HG02759 (cell line): Measurements from ENCODE around the gene F10.
"Not testable (repeated sequence)": the region's sequence is repeated elsewhere in the genome, so short reads cannot be mapped to it uniquely, and the experiment has no call there.

Source experiments
- ATAC-seq: cut with Tn5 transposase; IDR thresholded peaks from one replicate; pipeline ENCODE4 v1.9.1; 2021; ENCODE audit warnings: mild to moderate bottlenecking, moderate library complexity; ENCODE audit not compliant: unreplicated experiment

F10 gene

DNA sequence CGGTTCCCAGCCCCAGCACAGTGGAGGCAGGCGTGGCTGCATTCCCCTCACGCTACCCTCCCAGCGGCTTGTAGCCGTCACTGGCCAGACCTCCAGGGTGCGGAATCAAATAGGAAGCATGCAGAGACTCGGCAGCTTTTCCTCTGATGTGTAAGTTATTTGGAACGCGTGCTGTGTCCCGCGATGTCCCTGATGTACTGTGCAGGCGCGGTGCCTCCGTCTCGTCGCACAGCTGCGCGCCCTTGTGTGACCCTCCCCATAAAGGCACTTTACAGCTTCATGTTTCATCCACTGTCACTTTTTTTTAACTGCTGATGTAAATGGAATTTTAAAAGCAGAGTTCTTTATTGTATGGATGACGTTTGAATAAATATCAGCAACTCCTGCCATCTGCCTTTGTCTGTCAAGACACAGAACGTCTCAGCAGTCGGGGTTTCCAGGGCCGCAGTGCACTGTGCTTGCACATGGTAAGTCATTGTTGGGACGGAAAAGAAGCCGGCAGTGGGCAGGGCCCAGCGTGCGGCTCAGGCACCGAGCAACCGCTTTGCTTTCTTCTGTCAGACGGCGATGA is 24.4 kb upstream of the F10 start:
- no peak for ATAC-seq

DNA sequence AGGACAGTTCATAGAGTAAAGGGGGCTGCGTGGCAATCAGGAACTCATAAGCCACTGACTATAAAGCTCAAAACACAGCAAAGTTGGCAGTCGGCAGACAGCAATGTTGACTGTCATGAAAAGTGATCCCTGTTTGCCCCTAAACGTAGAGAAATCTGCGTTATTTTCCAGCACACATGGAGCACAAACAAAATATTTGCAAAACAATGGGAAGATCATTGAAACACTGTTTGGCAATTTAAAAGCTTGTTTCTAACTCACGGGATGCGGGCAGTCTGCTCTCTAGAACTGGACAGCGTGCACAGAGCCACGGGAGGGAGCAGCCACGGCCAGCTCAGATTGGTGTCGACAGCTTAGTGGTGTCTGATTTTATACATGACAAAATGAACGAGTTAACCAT is 23.5 kb upstream of the F10 start:
- no peak for ATAC-seq

DNA sequence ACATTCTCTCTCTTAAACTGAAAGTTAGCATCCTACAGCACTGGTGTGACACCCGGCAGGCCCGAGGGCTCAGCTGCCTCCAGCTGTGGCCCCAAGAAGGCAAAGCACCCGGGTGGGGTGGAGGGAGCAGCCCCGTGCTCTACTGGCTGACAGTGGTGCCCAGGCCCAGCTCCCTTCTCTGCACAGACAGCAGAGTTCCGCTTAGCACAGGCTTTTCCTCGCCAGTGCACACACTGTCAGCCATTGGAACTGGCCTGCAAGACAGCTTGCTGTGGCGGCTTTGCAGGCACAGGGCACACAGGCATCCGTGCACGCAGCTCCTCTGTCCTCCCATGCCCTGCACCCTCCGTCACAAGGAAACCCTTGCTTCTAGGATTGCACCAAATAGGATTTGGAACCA is 20.3 kb upstream of the F10 start:
- ATAC-seq: not testable (repeated sequence)

DNA sequence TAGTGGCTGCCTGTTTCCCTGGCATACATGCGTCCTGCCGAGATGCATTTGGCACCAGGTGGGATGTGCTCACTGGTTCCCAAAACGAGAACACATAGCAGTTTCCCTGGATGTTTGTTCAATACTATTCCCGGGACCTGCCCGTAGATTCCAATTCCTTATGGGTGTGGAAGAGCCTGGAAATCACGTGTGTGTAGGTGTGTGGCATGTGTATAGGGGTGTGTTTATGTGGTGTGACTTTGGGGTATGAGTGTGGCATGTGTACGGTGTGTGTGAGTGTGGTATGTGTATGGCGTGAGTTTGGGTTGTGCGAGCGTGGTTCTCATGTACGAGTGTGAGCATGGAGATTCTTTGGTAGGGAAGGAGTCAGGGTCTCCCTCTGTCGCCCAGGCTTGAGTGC is 19.9 kb upstream of the F10 start:
- ATAC-seq: no peak

DNA sequence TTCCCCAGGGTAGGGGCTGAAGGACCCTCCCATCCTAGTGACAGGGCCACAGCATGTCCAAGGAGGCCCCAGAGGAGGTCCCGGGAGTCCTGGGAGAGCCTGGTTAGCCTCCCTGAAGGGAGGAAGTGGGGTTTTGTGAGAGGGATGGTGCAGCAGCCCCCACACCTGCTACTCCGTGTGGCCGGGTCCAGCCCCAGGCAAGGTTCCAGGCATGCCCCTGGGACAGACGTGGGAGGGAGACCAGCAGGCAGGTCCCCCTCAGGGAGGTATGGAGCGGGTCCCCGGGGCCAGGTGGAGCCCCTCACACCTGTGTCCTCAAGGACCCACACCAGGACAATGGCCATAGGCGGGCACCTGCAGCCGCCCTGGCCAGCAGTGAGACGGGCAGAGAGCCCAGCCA is 19.0 kb upstream of the F10 start:
- no peak for ATAC-seq

DNA sequence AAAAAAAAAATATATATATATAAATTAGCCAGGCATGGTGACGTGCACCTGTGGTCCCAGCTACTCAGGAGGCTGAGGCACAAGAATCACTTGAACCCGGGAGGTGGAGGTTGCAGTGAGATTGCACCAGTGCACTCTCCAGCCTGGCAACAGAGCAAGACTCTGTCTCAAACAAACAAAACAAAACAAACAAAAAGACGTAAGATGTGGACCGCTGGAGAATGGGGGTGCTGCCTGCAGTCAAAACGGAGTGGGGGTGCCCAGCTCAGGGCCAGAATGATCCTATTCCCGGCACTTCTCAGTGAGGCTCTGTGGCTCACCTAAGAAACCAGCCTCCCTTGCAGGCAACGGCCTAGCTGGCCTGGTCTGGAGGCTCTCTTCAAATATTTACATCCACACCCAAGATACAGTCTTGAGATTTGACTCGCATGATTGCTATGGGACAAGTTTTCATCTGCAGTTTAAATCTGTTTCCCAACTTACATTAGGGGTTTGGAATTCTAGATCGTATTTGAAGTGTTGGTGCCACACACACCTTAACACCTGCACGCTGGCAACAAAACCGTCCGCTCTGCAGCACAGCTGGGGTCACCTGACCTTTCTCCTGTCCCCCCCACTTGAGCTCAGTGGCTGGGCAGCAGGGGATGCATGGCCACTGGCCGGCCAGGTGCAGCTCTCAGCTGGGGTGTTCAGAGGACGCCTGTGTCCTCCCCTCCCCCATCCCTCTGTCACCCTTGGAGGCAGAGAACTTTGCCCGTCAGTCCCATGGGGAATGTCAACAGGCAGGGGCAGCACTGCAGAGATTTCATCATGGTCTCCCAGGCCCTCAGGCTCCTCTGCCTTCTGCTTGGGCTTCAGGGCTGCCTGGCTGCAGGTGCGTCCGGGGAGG is 17.3 kb upstream of the F10 start, which contains the start of gene F7:
F7 (plus strand) TSS at position 760 of the 889 bp plus-strand sequence; CDS start at position 811, 51 bp downstream.
- ATAC-seq: no peak

DNA sequence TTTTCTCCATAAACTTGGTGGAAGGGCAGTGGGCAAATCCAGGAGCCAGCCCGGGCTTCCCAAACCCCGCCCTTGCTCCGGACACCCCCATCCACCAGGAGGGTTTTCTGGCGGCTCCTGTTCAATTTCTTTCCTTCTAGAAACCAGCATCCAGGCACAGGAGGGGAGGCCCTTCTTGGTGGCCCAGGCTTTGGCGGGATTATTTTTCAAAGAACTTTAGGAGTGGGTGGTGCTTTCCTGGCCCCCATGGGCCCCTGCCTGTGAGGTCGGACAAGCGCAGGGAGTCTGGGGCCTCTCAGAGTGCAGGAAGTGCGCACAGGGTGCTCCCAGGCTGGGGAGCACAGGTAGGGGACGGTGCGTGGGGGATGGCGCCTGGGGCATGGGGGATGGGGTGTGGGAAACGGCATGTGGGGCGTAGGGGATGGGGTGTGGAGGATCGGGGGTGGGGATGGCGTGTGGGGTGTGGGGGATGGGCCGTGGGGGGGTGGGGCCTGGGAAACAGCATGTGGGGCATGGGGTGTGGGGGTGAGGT is 16.6 kb upstream of the F10 start:
- ATAC-seq: no peak

DNA sequence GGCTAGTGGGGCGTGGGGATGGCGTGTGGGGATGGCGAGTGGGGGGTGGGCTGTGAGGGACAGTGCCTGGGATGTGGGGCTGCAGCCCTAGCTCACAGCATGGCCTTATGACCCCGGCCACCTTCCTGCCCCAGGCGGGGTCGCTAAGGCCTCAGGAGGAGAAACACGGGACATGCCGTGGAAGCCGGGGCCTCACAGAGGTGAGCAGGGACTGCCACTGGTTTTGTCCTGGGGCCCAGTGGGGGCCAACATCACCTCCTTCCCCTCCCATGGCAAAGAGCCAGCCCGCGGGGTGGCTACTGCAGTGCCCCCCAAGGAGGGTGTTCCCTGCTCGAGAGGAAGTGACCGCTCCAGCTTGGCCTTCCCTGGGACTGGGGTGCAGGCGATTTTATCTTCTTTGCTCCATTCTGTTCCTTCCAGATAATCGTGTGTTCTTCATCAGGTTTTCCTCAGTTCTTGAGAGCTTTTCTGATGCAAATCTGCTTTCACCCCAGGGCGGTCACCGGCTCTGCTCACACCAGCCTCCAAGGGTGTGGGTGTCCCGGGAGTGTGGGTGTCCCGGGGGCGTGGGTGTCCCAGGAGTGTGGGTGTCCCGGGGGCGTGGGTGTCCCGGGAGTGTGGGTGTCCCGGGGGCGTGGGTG is 15.8 kb upstream of the F10 start:
- ATAC-seq: no peak

DNA sequence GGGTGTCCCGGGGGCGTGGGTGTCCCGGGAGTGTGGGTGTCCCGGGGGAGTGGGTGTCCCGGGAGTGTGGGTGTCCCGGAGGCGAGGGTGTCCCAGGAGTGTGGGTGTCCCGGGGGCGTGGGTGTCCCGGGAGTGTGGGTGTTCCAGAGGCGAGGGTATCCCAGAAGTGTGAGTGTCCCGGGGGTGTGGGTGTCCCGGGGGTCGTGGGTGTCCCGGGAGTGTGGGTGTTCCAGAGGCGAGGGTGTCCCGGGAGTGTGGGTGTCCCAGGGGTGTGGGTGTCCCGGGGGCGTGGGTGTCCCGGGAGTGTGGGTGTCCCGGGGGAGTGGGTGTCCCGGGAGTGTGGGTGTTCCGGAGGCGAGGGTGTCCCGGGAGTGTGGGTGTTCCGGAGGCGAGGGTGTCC is 14.1 kb upstream of the F10 start:
- ATAC-seq: not testable (repeated sequence)

DNA sequence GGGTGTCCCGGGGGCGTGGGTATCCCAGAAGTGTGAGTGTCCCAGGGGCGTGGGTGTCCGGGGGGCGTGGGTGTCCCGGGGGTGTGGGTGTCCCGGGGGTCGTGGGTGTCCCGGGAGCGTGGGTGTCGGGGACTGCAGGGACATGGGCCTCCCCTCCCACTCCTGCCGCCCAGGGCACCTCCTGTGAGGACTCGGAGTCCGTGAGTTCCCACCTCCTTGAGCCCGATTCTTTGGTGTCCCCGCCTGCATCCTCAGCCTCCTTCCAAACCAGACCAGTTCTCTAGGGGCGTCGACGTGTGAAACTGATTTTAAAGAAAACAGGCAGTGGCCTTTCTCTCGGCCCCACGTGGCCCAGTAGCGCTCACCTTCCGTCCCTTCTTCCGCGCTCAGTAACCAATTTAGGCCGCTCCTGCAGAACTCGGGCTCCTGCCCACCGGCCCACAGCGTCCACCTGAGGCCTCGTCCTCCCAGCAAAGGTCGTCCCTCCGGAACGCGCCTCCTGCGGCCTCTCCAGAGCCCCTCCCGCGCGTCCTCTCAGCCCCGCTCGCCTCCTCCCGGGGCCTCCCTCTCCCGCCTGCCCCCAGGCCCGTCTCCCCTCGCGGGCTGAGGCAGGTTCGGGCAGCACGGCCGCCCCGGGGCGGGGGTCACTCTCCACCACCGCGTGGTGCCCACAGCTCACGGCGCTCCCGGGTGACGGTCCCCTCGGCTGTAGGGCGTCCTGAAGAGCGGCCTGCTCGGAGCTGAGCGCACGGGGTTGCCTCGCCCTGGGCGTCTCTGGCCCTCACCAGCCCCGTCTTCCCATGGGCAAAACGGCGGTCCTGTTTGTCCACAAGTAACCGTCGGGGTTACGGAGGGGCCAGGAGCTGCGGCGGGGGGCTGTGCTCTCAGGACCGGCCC is 13.2 kb upstream of the F10 start:
- no peak for ATAC-seq

DNA sequence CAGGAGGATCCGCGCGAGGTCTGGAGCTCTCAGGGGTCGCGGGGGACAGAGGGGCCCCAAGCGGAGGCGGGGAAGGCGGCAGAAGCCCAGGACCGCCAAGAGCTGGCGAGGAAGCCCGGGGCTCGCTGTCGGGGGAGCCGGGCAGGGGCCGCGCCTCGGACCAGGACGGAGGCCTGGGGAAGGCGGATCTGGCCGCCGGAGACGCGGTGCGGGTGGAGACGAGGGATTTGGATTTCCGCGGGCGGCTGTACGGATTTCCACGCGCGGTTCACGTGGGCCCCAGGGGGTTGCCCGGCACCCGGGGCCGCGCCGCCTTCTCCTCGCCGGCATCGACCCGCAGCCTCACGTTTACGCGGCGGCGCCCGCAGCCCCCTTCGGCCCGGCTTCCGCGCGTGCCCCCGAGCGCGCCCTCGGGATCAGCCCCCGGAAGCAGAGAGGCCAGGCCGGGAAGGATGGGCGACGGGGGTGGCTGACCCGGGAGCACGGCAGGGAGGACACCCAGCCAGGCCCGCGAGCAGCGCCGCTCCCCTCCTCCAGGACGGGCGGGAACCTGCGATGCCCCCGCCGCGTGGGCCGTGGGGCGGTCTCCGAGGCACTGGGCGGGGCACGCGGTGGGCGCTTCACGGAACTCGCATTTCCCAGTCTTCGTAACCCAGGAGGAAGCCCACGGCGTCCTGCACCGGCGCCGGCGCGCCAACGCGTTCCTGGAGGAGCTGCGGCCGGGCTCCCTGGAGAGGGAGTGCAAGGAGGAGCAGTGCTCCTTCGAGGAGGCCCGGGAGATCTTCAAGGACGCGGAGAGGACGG is 12.3 kb upstream of the F10 start:
- no peak for ATAC-seq

DNA sequence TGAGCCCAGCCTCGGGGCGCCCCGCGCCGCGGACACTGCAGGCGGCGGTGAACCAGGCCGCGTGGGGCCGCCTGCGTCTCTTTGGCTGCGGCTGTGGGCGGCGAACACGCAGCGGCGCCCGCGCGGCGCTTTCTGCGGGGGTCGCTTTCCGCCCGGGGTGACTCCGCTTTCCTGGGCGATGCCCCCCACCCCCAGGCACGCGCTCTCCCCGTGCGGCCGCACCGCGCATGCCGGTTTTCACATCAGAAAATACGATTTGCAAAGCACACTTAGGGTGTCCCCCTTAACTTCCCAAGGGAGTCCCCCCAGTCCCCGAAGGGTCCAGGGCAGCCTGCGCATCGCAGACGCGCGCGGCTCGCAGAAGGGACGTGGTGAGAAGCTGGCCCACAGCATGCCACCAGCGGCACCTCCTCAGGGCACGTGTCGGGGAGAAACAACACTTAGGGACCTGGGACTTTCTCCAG is 11.7 kb upstream of the F10 start:
- ATAC-seq: no peak

DNA sequence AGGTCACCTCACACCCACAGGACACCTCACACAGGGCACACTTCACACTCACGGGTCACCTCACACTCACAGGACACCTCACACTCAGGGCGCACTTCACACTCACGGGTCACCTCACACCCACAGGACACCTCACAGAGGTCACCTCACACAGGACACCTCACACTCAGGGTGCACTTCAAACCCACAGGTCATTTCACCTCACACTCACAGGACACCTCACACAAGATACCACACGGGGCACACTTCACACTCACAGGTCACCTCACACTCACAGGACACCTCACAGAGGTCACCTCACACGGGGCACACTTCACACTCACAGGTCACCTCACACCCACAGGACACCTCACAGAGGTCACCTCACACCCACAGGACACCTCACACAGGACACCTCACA is 10.8 kb upstream of the F10 start:
- ATAC-seq: not testable (repeated sequence)

DNA sequence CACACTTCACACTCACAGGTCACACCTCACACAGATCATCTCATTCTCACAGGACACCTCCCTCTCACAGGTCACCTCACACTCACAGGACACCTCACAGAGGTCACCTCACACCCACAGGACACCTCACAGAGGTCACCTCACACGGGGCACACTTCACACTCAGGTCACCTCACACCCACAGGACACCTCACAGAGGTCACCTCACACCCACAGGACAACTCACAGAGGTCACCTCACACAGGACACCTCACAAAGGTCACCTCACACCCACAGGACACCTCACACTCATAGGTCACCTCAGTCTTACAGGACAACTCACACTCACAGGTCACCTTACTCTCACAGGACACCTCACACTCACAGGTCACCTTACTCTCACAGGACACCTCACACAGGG is 10.1 kb upstream of the F10 start:
- not testable (repeated sequence) for ATAC-seq

DNA sequence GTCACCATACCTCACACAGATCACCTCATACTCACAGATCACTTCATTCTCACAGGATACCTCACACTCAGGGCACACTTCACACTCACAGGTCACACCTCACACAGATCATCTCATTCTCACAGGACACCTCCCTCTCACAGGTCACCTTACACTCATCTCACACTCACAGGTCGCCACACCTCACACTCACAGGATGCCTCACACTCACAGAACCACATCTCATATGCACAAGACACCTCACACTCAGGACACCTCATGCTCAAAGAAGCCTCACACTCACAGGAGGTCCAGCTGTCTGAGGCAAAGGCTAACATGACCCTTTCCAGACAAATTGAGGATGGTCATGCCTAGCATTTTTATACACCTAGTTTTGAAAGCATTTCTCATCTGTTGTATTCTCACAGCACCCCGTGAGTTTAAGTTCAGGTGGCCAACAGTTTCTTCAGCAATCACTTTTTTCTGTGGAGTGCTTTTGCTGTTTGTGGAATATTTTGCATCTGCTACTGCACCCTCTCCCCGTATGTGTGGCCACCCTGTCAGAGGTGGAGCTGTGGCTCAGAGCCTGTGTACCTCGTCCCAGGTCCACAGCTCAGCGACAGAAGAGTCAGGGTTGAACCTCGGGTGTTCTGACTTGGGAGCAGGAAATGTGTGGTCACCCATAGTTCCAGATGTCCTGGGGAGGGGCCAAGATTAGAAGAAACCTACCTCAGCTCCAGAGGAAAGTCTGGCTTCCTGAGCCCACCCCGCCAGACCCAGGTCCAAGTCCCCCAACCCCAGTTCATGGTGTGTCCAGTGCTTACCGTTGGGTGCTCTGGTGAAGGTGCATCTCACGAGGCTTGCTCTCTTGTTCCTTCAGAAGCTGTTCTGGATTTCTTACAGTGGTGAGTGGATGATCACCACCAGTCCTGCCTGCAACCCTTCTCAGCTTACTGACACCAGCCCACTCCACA is 9.4 kb upstream of the F10 start:
- ATAC-seq: no peak

DNA sequence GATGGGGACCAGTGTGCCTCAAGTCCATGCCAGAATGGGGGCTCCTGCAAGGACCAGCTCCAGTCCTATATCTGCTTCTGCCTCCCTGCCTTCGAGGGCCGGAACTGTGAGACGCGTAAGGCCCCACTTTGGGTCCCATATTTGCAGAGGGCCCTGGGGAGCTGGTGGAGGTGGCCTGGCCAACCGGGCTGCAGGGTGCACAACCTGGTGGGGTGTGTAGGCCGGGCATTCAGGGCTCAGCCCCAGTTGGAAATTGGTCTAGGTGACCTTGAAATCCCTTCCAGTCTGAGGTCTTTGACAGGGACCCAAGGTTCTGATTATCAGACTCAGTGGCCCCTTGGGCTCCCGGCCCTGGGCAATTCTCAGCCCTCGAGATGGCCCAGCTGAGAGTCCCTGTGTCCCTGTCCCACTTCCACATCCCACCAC is 8.7 kb upstream of the F10 start:
- ATAC-seq: no peak

DNA sequence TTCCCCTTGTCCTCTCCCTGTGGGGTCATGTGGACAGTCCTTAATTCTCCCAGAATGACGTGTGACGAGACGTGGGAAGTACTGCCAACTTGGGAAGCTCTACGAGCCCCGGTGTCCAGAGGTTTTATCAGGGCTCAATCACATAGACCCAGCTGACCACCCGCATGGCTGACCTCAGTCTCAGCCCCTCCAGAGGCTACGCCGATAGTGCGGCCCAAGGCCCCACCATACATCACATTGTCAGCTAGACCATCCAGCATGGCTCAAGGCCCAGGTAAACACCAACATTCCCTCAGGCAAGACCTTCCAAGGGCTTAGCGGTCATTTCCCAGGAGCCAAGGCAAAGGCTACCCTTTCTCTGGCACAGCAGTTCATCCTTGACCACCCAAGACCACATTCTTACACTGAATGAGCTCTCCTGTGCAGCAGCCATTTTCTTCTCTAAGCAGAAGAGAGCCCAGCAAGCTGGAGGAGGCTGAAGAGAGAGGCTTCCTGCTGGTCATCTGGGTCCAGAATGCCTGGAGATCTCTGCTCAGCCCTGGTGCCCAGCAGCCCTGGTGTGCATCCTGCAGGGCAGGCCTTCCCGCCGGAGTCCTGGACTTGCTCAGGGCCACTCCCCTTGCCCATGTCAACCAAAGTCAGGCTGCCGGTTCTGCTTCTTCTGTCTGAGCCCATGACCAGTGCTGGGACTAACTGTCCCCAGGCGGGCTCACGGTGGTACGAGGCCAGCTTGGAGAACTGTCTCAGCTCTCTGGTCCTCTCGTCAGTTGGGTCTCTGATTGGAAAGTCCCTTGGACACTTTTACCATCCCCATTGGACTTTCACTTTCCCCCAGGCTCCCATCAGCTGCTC is 7.9 kb upstream of the F10 start:
- ATAC-seq: no peak
